T follicular helper cell (primary cell): ENCODE data around the gene KCP.

Experiments
- DNase-seq: peaks from one replicate; pipeline ENCODE4 v3.0.0-alpha.2; 2020; ENCODE audit warnings: low read depth

KCP gene

DNA sequence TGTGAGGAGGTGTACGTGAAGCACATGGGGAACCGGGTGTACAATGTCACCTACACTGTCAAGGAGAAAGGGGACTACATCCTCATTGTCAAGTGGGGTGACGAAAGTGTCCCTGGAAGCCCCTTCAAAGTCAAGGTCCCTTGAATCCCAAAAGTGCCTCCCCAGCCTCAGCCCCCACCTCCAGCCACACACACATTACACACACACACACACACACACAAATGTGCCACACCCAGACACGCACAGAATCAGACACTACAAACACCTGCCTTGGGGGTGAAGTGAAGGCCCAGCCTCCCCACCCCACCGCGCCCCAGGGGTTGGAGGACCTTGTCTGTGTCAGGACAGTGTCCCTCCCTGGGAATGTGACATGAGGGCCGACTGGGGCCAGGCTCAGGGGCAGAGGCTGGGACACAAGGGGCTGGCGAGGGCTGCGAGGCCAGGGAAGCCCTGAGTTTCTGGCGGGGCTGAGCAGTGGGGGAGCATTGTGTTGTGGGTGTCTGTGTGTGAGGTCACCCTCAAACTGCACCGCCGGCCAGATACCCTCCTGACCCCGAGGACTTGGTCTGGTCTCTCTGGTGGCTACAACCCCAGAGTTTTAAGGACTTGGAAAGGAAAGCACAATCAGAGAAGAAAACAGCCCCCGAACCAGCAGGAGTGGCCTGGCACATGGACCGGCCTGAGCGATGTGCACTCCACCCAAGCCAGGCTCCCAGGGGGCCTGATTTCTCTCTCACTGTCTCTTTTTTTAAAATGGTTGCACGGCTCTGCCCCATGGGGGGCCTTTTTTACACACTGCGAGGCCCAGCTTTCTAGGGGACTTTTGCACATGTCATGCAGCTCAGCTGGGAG lies 51.9 kb downstream of the KCP start:
- no peak for DNase-seq

- no peak for DNase-seq
Observed at GRCh38 chr7:128856001-128856718, 54.3 kb downstream of the KCP start.

GRCh38 chr7:128855559-128855958 lies 55.0 kb downstream of the KCP start:
- no peak for DNase-seq

- DNase-seq: no peak
Observed at GRCh38 chr7:128854396-128854795, 56.1 kb downstream of the KCP start.

- DNase-seq: no peak
Observed at GRCh38 chr7:128853799-128854198, 56.7 kb downstream of the KCP start.

DNA sequence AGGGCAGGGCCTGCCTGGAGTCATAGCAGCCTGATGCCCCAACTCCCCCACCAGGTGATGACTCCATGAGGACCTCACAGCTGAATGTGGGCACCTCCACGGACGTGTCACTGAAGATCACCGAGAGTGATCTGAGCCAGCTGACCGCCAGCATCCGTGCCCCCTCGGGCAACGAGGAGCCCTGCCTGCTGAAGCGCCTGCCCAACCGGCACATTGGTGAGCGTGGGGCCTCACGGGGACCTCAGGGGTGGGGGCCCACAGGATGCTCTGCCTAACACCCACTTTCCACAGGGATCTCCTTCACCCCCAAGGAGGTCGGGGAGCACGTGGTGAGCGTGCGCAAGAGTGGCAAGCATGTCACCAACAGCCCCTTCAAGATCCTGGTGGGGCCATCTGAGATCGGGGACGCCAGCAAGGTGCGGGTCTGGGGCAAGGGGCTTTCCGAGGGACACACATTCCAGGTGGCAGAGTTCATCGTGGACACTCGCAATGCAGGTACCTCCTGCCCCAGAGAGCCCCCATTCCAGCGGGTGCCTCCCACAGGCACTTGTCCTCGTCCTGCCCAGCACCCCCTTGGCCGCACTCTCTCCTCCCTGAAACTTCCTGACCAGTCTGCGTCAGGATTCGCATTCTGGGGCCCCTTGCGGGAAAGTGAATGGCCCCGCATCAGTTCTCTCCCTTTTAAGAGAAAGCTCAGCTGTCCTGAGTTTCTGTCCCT lies 57.8 kb downstream of the KCP start:
- no peak for DNase-seq

GRCh38 chr7:128849804-128850490 lies 60.6 kb downstream of the KCP start:
- no peak for DNase-seq

GRCh38 chr7:128849156-128849515 lies 61.4 kb downstream of the KCP start:
- no peak for DNase-seq

DNA sequence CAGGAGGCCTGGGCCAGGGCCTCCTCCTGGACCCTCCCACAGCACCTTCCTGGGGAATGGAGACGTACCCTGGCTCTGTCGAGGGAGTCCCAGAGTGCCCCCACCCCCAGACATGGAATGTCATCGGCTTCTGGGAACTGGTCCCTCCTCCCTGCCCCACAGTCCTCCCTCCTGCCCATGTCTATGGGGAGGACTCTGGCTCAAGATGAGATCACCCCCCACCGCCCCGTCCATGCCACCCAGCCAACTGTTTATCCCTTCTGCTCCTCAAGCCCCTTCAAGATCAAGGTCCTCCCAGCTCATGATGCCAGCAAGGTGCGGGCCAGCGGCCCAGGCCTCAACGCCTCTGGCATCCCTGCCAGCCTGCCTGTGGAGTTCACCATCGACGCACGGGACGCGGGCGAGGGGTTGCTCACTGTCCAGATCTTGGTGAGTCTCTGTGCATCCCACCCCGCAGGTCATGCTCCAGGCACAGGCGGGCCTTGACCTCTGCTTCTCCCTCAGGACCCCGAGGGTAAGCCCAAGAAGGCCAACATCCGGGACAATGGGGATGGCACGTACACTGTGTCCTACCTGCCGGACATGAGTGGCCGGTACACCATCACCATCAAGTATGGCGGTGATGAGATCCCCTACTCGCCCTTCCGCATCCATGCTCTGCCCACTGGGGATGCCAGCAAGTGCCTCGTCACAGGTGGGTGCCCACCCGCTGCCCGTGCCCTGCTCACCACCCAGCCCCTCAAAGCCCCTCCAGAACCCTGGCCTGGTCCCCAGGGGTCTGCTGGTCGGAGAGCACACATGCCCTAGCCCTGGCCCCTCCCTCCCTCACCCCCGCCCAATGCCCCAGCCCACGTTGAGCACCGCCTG lies 62.0 kb downstream of the KCP start:
- DNase-seq: no peak

DNA sequence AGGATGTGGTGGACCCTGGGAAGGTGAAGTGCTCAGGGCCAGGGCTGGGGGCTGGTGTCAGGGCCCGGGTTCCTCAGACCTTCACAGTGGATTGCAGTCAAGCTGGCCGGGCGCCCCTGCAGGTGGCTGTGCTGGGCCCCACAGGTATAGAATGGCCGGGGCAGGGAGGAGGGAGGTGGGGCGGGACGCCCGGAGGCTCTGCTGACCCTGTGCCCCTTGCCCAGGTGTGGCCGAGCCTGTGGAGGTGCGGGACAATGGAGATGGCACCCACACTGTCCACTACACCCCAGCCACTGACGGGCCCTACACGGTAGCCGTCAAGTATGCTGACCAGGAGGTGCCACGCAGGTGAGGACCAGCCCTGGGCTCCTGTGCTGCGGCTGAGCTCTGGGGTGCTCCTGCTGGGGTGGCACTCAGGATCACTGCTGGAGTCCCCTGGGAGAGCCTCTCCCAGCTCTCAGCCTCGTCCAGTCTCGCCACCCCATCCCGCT lies 62.7 kb downstream of the KCP start:
- no peak for DNase-seq

DNA sequence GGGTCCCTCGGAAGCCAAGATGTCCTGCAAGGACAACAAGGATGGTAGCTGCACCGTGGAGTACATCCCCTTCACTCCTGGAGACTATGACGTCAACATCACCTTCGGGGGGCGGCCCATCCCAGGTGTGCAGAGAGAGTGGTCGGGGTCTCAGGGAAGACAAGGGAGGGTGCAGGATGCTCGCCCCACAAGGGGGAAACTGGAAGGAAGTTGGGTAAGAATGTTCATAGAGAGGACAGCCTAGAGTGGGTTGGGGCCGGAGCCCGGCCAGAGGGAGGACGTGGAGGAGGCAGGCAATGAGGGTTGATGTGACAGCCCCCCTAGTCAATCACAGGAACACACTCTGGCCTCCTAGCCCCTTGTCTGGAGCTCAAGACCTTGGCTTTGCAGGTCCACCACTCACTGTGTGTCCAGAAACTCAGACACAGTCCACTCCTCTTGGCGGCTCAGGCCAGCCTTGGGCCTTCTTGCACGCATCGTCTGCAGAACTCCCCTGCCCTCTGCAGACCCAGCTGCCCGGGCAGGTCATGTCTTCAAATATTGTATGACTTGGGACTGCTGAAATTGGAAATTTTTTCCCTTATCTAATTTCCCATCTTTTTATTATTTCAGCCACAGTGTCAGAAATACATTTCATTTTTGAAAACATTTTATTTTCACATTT lies 63.6 kb downstream of the KCP start:
- no peak for DNase-seq

- no peak for DNase-seq
Observed at GRCh38 chr7:128845987-128846386, 64.5 kb downstream of the KCP start.

DNA sequence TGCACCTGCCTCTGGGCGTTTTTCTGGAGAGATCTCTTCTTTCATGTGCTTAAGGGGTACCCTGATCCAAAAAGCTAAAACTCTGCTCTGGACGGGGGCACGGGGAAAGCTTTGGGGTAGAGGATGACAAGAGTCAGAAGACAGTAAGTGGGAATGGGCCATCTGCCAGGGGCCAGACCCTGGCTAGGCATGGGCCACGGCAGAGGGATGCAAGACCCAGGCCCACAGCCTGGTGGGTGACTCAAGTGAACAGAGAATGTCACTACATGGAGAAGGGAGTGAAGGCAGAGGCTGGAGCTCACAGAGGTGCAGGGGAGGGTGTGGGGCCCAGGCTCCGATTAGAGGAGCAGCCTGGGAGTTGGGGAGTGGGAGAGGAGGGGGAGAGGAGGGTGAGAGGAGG lies 65.0 kb downstream of the KCP start:
- no peak for DNase-seq

- DNase-seq: no peak
Observed at GRCh38 chr7:128844777-128845311, 65.7 kb downstream of the KCP start.

GRCh38 chr7:128843938-128844621 lies 66.4 kb downstream of the KCP start:
- DNase-seq: no peak

DNA sequence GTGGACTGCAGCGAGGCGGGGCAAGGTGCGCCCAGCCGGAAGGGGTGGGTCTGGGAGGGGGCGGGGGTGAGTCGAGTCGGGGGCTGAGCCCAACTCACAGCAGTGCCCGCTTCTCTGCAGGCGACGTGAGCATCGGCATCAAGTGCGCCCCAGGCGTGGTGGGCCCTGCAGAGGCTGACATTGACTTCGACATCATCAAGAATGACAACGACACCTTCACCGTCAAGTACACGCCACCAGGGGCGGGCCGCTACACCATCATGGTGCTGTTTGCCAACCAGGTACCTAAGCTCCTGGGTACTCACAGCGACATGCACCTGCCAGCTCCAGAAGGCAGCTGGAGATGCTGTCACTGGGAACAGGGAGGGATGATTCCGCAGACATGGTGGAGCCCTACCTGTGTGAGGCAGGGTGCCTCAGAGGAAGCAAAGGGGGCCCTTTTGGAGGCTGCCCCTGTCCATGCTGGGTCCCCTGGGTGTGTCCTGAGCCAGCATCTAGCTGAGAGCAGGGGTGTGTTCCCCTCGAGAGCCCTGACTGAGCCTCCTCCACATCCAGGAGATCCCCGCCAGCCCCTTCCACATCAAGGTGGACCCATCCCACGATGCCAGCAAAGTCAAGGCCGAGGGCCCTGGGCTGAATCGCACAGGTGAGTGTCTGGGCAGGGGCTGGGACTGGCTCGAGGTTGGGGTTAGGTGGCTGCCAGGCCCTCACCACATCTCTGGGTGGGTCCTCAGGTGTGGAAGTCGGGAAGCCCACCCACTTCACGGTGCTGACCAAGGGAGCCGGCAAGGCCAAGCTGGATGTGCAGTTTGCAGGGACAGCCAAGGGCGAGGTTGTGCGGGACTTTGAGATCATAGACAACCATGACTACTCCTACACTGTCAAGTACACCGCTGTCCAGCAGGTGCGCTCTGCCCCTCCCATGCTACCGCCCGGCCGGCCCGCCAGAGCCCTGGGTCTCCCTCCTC lies 67.6 kb downstream of the KCP start:
- DNase-seq: no peak

GRCh38 chr7:128841921-128842673 lies 68.4 kb downstream of the KCP start:
- DNase-seq: peak; percentile 20
